GM18526 (cell line): Measurements from ENCODE around the gene A3GALT2.

ENCODE experiments used
- POLR2A ChIP-seq: IDR thresholded peaks from 3 replicates; pipeline ENCODE4 v1.6.1; 2011; ENCODE audit not compliant: insufficient read length; ENCODE audit errors: extremely low read depth

Gene A3GALT2

GRCh38 chr1:33276573-33277298 lies 44.2 kb downstream of the A3GALT2 start:
- TF ChIP-seq POLR2A, result no peak

GRCh38 chr1:33275706-33276572 lies 45.0 kb downstream of the A3GALT2 start:
- TF ChIP-seq POLR2A, result no peak

GRCh38 chr1:33275195-33275594 lies 45.7 kb downstream of the A3GALT2 start:
- TF ChIP-seq POLR2A, result no peak

GRCh38 chr1:33274446-33274845 lies 46.5 kb downstream of the A3GALT2 start:
- no peak for TF ChIP-seq POLR2A

GRCh38 chr1:33273961-33274371 lies 46.9 kb downstream of the A3GALT2 start:
- TF ChIP-seq POLR2A, result no peak

- no peak for TF ChIP-seq POLR2A
Observed at GRCh38 chr1:33273406-33273805, 47.5 kb downstream of the A3GALT2 start.

GRCh38 chr1:33272930-33273329 lies 48.0 kb downstream of the A3GALT2 start:
- TF ChIP-seq POLR2A, result no peak

- TF ChIP-seq POLR2A, result no peak
Observed at GRCh38 chr1:33272509-33272908, 48.4 kb downstream of the A3GALT2 start.

- no peak for TF ChIP-seq POLR2A
Observed at GRCh38 chr1:33271666-33272505, 49.0 kb downstream of the A3GALT2 start.

- TF ChIP-seq POLR2A, result no peak
Observed at GRCh38 chr1:33270808-33271465, 50.0 kb downstream of the A3GALT2 start.

- no peak for TF ChIP-seq POLR2A
Observed at GRCh38 chr1:33270379-33270778, 50.5 kb downstream of the A3GALT2 start.

- no peak for TF ChIP-seq POLR2A
Observed at GRCh38 chr1:33269621-33270020, 51.3 kb downstream of the A3GALT2 start.

- TF ChIP-seq POLR2A, result no peak
Observed at GRCh38 chr1:33268927-33269610, 51.8 kb downstream of the A3GALT2 start.

- no peak for TF ChIP-seq POLR2A
Observed at GRCh38 chr1:33268457-33268856, 52.4 kb downstream of the A3GALT2 start.
